Loucy (cell line): ENCODE results near the gene CCNA2.
A peak's percentile ranks its signal among the peaks of the same experiment; 100 is the strongest.

Experiments
- H2AFZ ChIP-seq: fragments of 200-600 bp; sonication (generic); 2 replicates; pipeline ENCODE4 v1.6.0; 2016; ENCODE audit warnings: antibody characterized with exemption, mild to moderate bottlenecking, low read length, moderate library complexity
- H3F3A ChIP-seq: fragments of 200-600 bp; 2 replicates; pipeline ENCODE4 v1.6.0; 2016; ENCODE audit warnings: antibody characterized with exemption, low read depth, mild to moderate bottlenecking
- H3K27me3 ChIP-seq: fragments of 200-600 bp; sonication (generic); 2 replicates; pipeline ENCODE4 v1.6.1; 2014; ENCODE audit warnings: low read length, mild to moderate bottlenecking; ENCODE audit not compliant: insufficient read depth, poor library complexity, severe bottlenecking
- H3K36me3 ChIP-seq: fragments of 200-600 bp; sonication (generic); 2 replicates; pipeline ENCODE4 v1.6.1; 2016; ENCODE audit warnings: low read length; ENCODE audit not compliant: insufficient read depth
- H3K4me1 ChIP-seq: fragments of 200-600 bp; sonication (generic); 2 replicates; pipeline ENCODE4 v1.5.1; 2014; ENCODE audit warnings: low read length, mild to moderate bottlenecking; ENCODE audit not compliant: insufficient read depth, poor library complexity, severe bottlenecking
- H3K4me2 ChIP-seq: fragments of 200-600 bp; sonication (generic); 2 replicates; pipeline ENCODE4 v1.6.0; 2014; ENCODE audit warnings: antibody characterized with exemption, low read length, low read depth, mild to moderate bottlenecking; ENCODE audit not compliant: poor library complexity, severe bottlenecking
- H3K4me3 ChIP-seq: fragments of 200-600 bp; sonication (generic); 2 replicates; pipeline ENCODE4 v1.5.1; 2014; ENCODE audit warnings: low read length, mild to moderate bottlenecking, mixed read lengths; ENCODE audit not compliant: poor library complexity, severe bottlenecking
- H3K79me2 ChIP-seq: fragments of 200-600 bp; sonication (generic); 2 replicates; pipeline ENCODE4 v1.6.1; 2014; ENCODE audit warnings: low read length; ENCODE audit not compliant: insufficient read depth
- H3K9ac ChIP-seq: fragments of 200-600 bp; sonication (generic); 2 replicates; pipeline ENCODE4 v1.6.0; 2014; ENCODE audit warnings: mild to moderate bottlenecking, low read depth, low read length, moderate library complexity; ENCODE audit not compliant: poor library complexity, severe bottlenecking
- H3K9me2 ChIP-seq: fragments of 200-600 bp; sonication (generic); replicated peaks from 2 replicates; pipeline ENCODE4 v1.6.1; 2016; ENCODE audit warnings: low read depth, low read length, mixed read lengths
- H3K9me3 ChIP-seq: fragments of 200-600 bp; sonication (generic); 2 replicates; pipeline ENCODE4 v1.6.1; 2014; ENCODE audit warnings: mild to moderate bottlenecking, antibody characterized with exemption, low read length, low read depth; ENCODE audit not compliant: insufficient read depth
- H4K20me1 ChIP-seq: fragments of 200-600 bp; sonication (generic); 2 replicates; pipeline ENCODE4 v1.6.0; 2014; ENCODE audit warnings: antibody characterized with exemption, low read length, mild to moderate bottlenecking; ENCODE audit not compliant: insufficient read depth, poor library complexity, severe bottlenecking
- CTCF ChIP-seq: fragments of 200-600 bp; sonication (generic); conservative IDR thresholded peaks from 2 replicates; pipeline ENCODE4 v1.5.1; 2014; ENCODE audit warnings: mild to moderate bottlenecking, antibody characterized with exemption, low read length
- EZH2phosphoT487 ChIP-seq: fragments of 200-600 bp; IDR thresholded peaks from 2 replicates; pipeline ENCODE4 v1.6.1; 2018; ENCODE audit warnings: antibody characterized with exemption, mild to moderate bottlenecking, moderate library complexity, borderline replicate concordance

CCNA2 gene

DNA sequence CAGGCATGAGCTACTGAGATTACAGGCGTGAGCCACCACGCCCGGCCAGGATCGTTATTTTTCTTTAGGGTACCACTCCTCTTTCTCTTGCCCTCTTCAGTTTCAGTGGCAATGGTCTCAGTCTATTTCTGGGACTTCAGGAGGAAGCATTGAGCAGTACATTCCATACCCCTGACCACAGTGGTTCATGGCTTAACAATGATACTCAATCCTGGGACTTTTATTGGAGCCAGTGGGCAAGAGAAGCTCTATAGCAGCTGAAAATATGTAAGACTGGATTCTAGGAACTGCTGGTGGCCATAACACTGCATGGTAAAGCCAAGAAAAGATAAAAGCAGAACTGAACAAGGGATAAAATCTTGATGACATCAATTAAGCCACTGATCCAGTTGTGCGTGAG lies 5.8 kb upstream of the CCNA2 start:
- Histone ChIP-seq H3K4me2 (no peak overlapping the region), H3K27me3 (no peaks in the 10 kb centered on the region), H2AFZ (no peak overlapping the region), H3K79me2 (no peaks in the 10 kb centered on the region), H3F3A (no peaks in the 10 kb centered on the region), H3K9me2 (no peaks in the 10 kb centered on the region), H3K9ac (no peak overlapping the region), H4K20me1 (no peaks in the 10 kb centered on the region), H3K36me3 (no peaks in the 10 kb centered on the region), H3K9me3 (no peaks in the 10 kb centered on the region), H3K4me1 (no peaks in the 10 kb centered on the region), H3K4me3 (no peak overlapping the region)
- TF ChIP-seq EZH2phosphoT487 (no peak), CTCF (no peak)

GRCh38 chr4:121827853-121828252 lies 4.2 kb upstream of the CCNA2 start:
- Histone ChIP-seq H3K9ac (no peak overlapping the region), H3K9me2 (no peaks in the 10 kb centered on the region), H3K27me3 (peaks cover 7% of the 10 kb centered on the region), H3K4me1 (no peaks in the 10 kb centered on the region), H4K20me1 (no peaks in the 10 kb centered on the region), H3K4me3 (no peak overlapping the region), H3F3A (no peaks in the 10 kb centered on the region), H3K9me3 (no peaks in the 10 kb centered on the region), H3K4me2 (no peak overlapping the region), H2AFZ (no peak overlapping the region), H3K79me2 (peaks cover 8% of the 10 kb centered on the region), H3K36me3 (no peaks in the 10 kb centered on the region)
- no peak for TF ChIP-seq CTCF
- no peak for TF ChIP-seq EZH2phosphoT487

GRCh38 chr4:121824950-121825349 lies 1.3 kb upstream of the CCNA2 start:
- H3K27me3 ChIP-seq, result peaks cover 7% of the 10 kb centered on the region
- no peak for TF ChIP-seq EZH2phosphoT487
- TF ChIP-seq CTCF, result no peak
- H3K9me3 ChIP-seq, result no peaks in the 10 kb centered on the region
- no peak overlapping the region for H3K9ac ChIP-seq
- peak overlapping the region; percentile 50 for H3K4me2 ChIP-seq
- peaks cover 26% of the 10 kb centered on the region for H4K20me1 ChIP-seq
- H3F3A ChIP-seq, result no peaks in the 10 kb centered on the region
- peaks cover 13% of the 10 kb centered on the region; the same call in 1 of the 2 replicates for H3K36me3 ChIP-seq
- H3K79me2 ChIP-seq, result peaks cover 38% of the 10 kb centered on the region
- peaks cover 25% of the 10 kb centered on the region for H3K4me1 ChIP-seq
- no peaks in the 10 kb centered on the region for H3K9me2 ChIP-seq
- H3K4me3 ChIP-seq, result peak overlapping the region; percentile 30
- H2AFZ ChIP-seq, result peak overlapping the region; percentile 7; the same call in 1 of the 2 replicates
